HCT116 (cell line): ENCODE results near the gene IGSF3.

ENCODE experiments used
- CBX3 ChIP-seq: IDR thresholded peaks from 2 replicates; pipeline ENCODE4 v1.6.1; 2012; ENCODE audit warnings: low read depth
- CEBPB ChIP-seq: IDR thresholded peaks from 2 replicates; pipeline ENCODE4 v1.6.1; 2012; ENCODE audit warnings: low read depth
- CTCF ChIP-seq, 3 experiments: fragments of 200-600 bp in 1 of 3; sonication (generic) in 1 of 3; IDR thresholded peaks in 2 of 3; conservative IDR thresholded peaks in 1 of 3; 2 replicates each; pipeline ENCODE4 v1.5.1; 2012 to 2017; ENCODE audit warnings: low read depth in 2 of 3, low read length in 2 of 3, antibody characterized with exemption in 1 of 3, borderline replicate concordance in 1 of 3, control low read depth in 1 of 3, mild to moderate bottlenecking in 1 of 3, mixed read lengths in 1 of 3, mixed run types in 1 of 3, moderate library complexity in 1 of 3; ENCODE audit not compliant: insufficient read depth in 1 of 3
- EGR1 ChIP-seq: IDR thresholded peaks from 2 replicates; pipeline ENCODE4 v1.6.1; 2012; ENCODE audit warnings: low read depth
- JUND ChIP-seq: IDR thresholded peaks from 2 replicates; pipeline ENCODE4 v1.6.1; 2012
- POLR2A ChIP-seq: IDR thresholded peaks from 2 replicates; pipeline ENCODE4 v1.7.0; 2011; ENCODE audit warnings: borderline replicate concordance; ENCODE audit not compliant: insufficient read depth, insufficient read length; ENCODE audit errors: extremely low read depth
- POLR2AphosphoS5 ChIP-seq: IDR thresholded peaks from 2 replicates; pipeline ENCODE4 v1.6.1; 2011; ENCODE audit warnings: mild to moderate bottlenecking, low read depth, low read length, moderate library complexity
- REST ChIP-seq: IDR thresholded peaks from 2 replicates; pipeline ENCODE4 v1.6.1; 2012; ENCODE audit warnings: low read depth
- SRF ChIP-seq: IDR thresholded peaks from 2 replicates; pipeline ENCODE4 v1.6.1; 2012; ENCODE audit warnings: low read depth

GRCh38 chr1:116667575-116668105, at the start of gene IGSF3:
- TF ChIP-seq CTCF (IDR thresholded peaks at IDR 0.05 in 2 of 3, conservative IDR thresholded peaks at IDR 0.05 in 1 of 3; ENCODE audit: borderline replicate concordance in 1 of 3, insufficient read depth in 1 of 3, low read depth in 2 of 3, low read length in 2 of 3) (no peak), SRF (no peak), EGR1 (no peak), CBX3 (no peak), REST (no peak), POLR2A (no peak), JUND (no peak), POLR2AphosphoS5 (peak; percentile 74), CEBPB (no peak)
